H1 (cell line): ENCODE measurements around the gene MAF. TPM values are rescaled to one million over a fixed set of nuclear protein-coding genes. Genes with fewer than 3 reads are reported as not detected.

Source experiments
- BCL11A ChIP-seq, 2 experiments: IDR thresholded peaks; one replicate each; pipeline ENCODE4 v1.6.1; 2011; ENCODE audit warnings: low read depth in 2 of 2, low read length in 2 of 2, mild to moderate bottlenecking in 2 of 2
- CTBP2 ChIP-seq: IDR thresholded peaks from 2 replicates; pipeline ENCODE4 v1.7.0; 2011; ENCODE audit warnings: borderline replicate concordance, mild to moderate bottlenecking, moderate library complexity, mixed read lengths, low read length; ENCODE audit not compliant: insufficient read depth, insufficient read length
- GTF2F1 ChIP-seq: IDR thresholded peaks from 2 replicates; pipeline ENCODE4 v1.6.1; 2012; ENCODE audit warnings: low read depth, low read length, improper control_type of control experiment, borderline replicate concordance
- polyA plus RNA-seq, 7 experiments: library from polyadenylated mRNA; depleted of rRNA in 3 of 7; stranded (reverse) in 5 of 7; unstranded in 2 of 7; fragments of >200 nt in 5 of 7; fragments of 200-250 nt in 2 of 7; gene quantifications; 1 replicate in 5 of 7; 2 replicates in 1 of 7; 4 replicates in 1 of 7; pipeline versions ENCODE4 v1.2.1 to v1.2.3, GENCODE V29; 2011 to 2013; ENCODE audit warnings: missing spikeins in 2 of 7, mixed read lengths in 2 of 7
- total RNA-seq: library from RNA; stranded (reverse); fragmentation: NEBNext Ultra II Directional; extraction: Animal tissue kit (Norgen Biotek cat#: 25700); gene quantifications from 2 replicates; pipeline ENCODE4 v1.2.1, GENCODE V29; 2021
- TF ChIP-seq, protein P1 (sequence below): fragments of 300-600 bp; sonication (generic); IDR thresholded peaks from 2 replicates; pipeline ENCODE4 v1.7.1; 2012; ENCODE audit warnings: low read length, moderate library complexity, mild to moderate bottlenecking, inconsistent platforms; ENCODE audit not compliant: insufficient replicate concordance

Gene MAF
- total and polyA plus RNA-seq, 2 of the 8 experiments (the other 6 are each of a cell fraction or from before 2014, with no cell fraction given) = 1.3 to 2.7 TPM

DNA sequence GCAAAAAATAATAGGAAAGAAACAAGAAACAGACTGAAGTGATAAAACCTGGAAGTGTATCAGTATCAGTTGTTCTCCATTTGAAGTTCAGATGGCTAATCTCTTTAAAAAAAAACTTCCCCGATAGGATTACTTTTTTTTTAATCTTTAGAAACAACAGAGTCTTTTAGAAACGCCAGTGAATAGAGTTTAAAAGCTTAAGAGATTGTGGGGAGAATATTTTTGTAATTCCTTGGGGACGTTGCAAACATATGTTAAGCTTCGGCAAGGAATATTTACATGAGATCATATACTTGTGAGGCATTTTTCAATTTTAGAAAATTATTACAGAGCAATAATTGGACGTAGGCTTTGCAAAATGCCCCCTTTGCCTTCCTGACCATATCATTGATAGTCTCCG lies 13.2 kb downstream of the MAF start (continued):
- TF ChIP-seq BCL11A (IDR thresholded peaks at IDR 0.05; ENCODE audit: low read depth in 2 of 2, low read length in 2 of 2) (no peak), GTF2F1 (no peak), CTBP2 (no peak)
- TF ChIP-seq, protein P1, sequence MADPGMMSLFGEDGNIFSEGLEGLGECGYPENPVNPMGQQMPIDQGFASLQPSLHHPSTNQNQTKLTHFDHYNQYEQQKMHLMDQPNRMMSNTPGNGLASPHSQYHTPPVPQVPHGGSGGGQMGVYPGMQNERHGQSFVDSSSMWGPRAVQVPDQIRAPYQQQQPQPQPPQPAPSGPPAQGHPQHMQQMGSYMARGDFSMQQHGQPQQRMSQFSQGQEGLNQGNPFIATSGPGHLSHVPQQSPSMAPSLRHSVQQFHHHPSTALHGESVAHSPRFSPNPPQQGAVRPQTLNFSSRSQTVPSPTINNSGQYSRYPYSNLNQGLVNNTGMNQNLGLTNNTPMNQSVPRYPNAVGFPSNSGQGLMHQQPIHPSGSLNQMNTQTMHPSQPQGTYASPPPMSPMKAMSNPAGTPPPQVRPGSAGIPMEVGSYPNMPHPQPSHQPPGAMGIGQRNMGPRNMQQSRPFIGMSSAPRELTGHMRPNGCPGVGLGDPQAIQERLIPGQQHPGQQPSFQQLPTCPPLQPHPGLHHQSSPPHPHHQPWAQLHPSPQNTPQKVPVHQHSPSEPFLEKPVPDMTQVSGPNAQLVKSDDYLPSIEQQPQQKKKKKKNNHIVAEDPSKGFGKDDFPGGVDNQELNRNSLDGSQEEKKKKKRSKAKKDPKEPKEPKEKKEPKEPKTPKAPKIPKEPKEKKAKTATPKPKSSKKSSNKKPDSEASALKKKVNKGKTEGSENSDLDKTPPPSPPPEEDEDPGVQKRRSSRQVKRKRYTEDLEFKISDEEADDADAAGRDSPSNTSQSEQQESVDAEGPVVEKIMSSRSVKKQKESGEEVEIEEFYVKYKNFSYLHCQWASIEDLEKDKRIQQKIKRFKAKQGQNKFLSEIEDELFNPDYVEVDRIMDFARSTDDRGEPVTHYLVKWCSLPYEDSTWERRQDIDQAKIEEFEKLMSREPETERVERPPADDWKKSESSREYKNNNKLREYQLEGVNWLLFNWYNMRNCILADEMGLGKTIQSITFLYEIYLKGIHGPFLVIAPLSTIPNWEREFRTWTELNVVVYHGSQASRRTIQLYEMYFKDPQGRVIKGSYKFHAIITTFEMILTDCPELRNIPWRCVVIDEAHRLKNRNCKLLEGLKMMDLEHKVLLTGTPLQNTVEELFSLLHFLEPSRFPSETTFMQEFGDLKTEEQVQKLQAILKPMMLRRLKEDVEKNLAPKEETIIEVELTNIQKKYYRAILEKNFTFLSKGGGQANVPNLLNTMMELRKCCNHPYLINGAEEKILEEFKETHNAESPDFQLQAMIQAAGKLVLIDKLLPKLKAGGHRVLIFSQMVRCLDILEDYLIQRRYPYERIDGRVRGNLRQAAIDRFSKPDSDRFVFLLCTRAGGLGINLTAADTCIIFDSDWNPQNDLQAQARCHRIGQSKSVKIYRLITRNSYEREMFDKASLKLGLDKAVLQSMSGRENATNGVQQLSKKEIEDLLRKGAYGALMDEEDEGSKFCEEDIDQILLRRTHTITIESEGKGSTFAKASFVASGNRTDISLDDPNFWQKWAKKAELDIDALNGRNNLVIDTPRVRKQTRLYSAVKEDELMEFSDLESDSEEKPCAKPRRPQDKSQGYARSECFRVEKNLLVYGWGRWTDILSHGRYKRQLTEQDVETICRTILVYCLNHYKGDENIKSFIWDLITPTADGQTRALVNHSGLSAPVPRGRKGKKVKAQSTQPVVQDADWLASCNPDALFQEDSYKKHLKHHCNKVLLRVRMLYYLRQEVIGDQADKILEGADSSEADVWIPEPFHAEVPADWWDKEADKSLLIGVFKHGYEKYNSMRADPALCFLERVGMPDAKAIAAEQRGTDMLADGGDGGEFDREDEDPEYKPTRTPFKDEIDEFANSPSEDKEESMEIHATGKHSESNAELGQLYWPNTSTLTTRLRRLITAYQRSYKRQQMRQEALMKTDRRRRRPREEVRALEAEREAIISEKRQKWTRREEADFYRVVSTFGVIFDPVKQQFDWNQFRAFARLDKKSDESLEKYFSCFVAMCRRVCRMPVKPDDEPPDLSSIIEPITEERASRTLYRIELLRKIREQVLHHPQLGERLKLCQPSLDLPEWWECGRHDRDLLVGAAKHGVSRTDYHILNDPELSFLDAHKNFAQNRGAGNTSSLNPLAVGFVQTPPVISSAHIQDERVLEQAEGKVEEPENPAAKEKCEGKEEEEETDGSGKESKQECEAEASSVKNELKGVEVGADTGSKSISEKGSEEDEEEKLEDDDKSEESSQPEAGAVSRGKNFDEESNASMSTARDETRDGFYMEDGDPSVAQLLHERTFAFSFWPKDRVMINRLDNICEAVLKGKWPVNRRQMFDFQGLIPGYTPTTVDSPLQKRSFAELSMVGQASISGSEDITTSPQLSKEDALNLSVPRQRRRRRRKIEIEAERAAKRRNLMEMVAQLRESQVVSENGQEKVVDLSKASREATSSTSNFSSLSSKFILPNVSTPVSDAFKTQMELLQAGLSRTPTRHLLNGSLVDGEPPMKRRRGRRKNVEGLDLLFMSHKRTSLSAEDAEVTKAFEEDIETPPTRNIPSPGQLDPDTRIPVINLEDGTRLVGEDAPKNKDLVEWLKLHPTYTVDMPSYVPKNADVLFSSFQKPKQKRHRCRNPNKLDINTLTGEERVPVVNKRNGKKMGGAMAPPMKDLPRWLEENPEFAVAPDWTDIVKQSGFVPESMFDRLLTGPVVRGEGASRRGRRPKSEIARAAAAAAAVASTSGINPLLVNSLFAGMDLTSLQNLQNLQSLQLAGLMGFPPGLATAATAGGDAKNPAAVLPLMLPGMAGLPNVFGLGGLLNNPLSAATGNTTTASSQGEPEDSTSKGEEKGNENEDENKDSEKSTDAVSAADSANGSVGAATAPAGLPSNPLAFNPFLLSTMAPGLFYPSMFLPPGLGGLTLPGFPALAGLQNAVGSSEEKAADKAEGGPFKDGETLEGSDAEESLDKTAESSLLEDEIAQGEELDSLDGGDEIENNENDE = no peak
